Keratinocyte (primary cell): Measurements from ENCODE around the gene MIEF2. TPM values are rescaled to one million over a fixed set of nuclear protein-coding genes. Genes with fewer than 3 reads are reported as not detected.
A peak's percentile ranks its signal among the peaks of the same experiment; 100 is the strongest.

ENCODE experiments used
- DNase-seq: peaks from one replicate; pipeline ENCODE4 v3.0.0-alpha.2; 2011; ENCODE audit warnings: low read depth, missing footprints, low spot score
- FAIRE-seq: peaks from 2 replicates; lab custom pipeline; 2011; peaks lifted over from hg19 to GRCh38; lab: Jason Lieb, UNC
- H2AFZ ChIP-seq: 2 replicates; pipeline ENCODE4 v1.6.0; 2012; ENCODE audit warnings: low read length, control low read depth, inconsistent platforms; ENCODE audit not compliant: control insufficient read depth
- H3K27ac ChIP-seq: 2 replicates; pipeline ENCODE4 v1.5.1; 2011; ENCODE audit warnings: low read length; ENCODE audit not compliant: control insufficient read depth, insufficient read depth
- H3K27me3 ChIP-seq: 3 replicates; pipeline ENCODE4 v1.6.0; 2011; ENCODE audit warnings: low read length; ENCODE audit not compliant: control insufficient read depth, insufficient read depth; ENCODE audit errors: extremely low read depth
- H3K36me3 ChIP-seq, 2 experiments: 2 replicates in 1 of 2; 3 replicates in 1 of 2; pipeline ENCODE4 v1.5.1; 2011; ENCODE audit warnings: low read length in 2 of 2, mild to moderate bottlenecking in 1 of 2; ENCODE audit not compliant: control insufficient read depth in 2 of 2, insufficient read depth in 2 of 2; ENCODE audit errors: extremely low read depth in 1 of 2
- H3K4me1 ChIP-seq: 3 replicates; pipeline ENCODE4 v1.5.1; 2011; ENCODE audit warnings: low read length; ENCODE audit not compliant: control insufficient read depth, insufficient read depth; ENCODE audit errors: extremely low read depth
- H3K4me2 ChIP-seq: 3 replicates; pipeline ENCODE4 v1.6.0; 2011; ENCODE audit warnings: low read depth, low read length; ENCODE audit not compliant: control insufficient read depth, insufficient read depth; ENCODE audit errors: extremely low read depth
- H3K4me3 ChIP-seq, 3 experiments: fragments of 200-600 bp in 1 of 3; sonication (generic) in 1 of 3; 2 replicates in 2 of 3; 3 replicates in 1 of 3; pipeline ENCODE4 v1.5.1; 2011 to 2016; ENCODE audit warnings: low read length in 3 of 3, mild to moderate bottlenecking in 3 of 3, control low read depth in 2 of 3, inconsistent platforms in 1 of 3, low read depth in 1 of 3, mixed read lengths in 1 of 3, mixed run types in 1 of 3, moderate library complexity in 1 of 3; ENCODE audit not compliant: control insufficient read depth in 2 of 3, insufficient read depth in 2 of 3; ENCODE audit errors: extremely low read depth in 1 of 3
- H3K79me2 ChIP-seq: 2 replicates; pipeline ENCODE4 v1.6.0; 2012; ENCODE audit warnings: low read length; ENCODE audit not compliant: control insufficient read depth, insufficient read depth
- H3K9ac ChIP-seq: 3 replicates; pipeline ENCODE4 v1.6.0; 2011; ENCODE audit warnings: low read length; ENCODE audit not compliant: control insufficient read depth, insufficient read depth; ENCODE audit errors: extremely low read depth
- H3K9me1 ChIP-seq: 3 replicates; pipeline ENCODE4 v1.6.0; 2011; ENCODE audit warnings: low read length; ENCODE audit not compliant: control insufficient read depth, insufficient read depth; ENCODE audit errors: extremely low read depth
- H3K9me3 ChIP-seq: 2 replicates; pipeline ENCODE4 v1.5.1; 2012; ENCODE audit warnings: low read depth, low read length; ENCODE audit not compliant: control insufficient read depth
- H4K20me1 ChIP-seq: 3 replicates; pipeline ENCODE4 v1.6.0; 2011; ENCODE audit warnings: low read length; ENCODE audit not compliant: control insufficient read depth, insufficient read depth; ENCODE audit errors: extremely low read depth
- EZH2 ChIP-seq: IDR thresholded peaks from one replicate; pipeline ENCODE4 v1.6.1; 2012; ENCODE audit warnings: inconsistent platforms, mild to moderate bottlenecking, low read length, moderate library complexity
- dilution Hi-C: fragments of 300-500 bp; cut with MboI; formaldehyde crosslinking; loops from one replicate; pipeline ENCODE4 v1.7.0; 2020; ENCODE audit warnings: low sequenced_read_pairs; ENCODE audit not compliant: extremely low pct_ligation_motif_present
- polyA plus RNA-seq, 5 experiments: library from polyadenylated mRNA; depleted of rRNA in 3 of 5; stranded (reverse) in 3 of 5; stranded (forward) in 1 of 5; unstranded in 1 of 5; fragments of >200 nt; gene quantifications; 1 replicate in 1 of 5; 2 replicates in 3 of 5; 3 replicates in 1 of 5; pipeline versions ENCODE4 v1.2.1 to v1.2.3, GENCODE V29; 2011 to 2012; ENCODE audit warnings: missing spikeins in 2 of 5, low read depth in 1 of 5, low replicate concordance in 1 of 5
- TF ChIP-seq, protein P1 (sequence below), 3 experiments: IDR thresholded peaks in 1 of 3; conservative IDR thresholded peaks in 1 of 3; optimal IDR thresholded peaks in 1 of 3; 2 replicates in 2 of 3; 3 replicates in 1 of 3; pipeline versions ENCODE3 to v1.5.1; 2011; ENCODE audit warnings: low read length in 3 of 3, mild to moderate bottlenecking in 3 of 3, moderate library complexity in 2 of 3, control low read depth in 1 of 3, inconsistent platforms in 1 of 3; ENCODE audit not compliant: insufficient read depth in 2 of 3; ENCODE audit errors: extremely low read depth in 1 of 3

MIEF2 gene
- polyA plus RNA-seq, 1 donor (not counting 4 experiments of a cell fraction or from before 2014, with no cell fraction given): 7.9 TPM

DNA sequence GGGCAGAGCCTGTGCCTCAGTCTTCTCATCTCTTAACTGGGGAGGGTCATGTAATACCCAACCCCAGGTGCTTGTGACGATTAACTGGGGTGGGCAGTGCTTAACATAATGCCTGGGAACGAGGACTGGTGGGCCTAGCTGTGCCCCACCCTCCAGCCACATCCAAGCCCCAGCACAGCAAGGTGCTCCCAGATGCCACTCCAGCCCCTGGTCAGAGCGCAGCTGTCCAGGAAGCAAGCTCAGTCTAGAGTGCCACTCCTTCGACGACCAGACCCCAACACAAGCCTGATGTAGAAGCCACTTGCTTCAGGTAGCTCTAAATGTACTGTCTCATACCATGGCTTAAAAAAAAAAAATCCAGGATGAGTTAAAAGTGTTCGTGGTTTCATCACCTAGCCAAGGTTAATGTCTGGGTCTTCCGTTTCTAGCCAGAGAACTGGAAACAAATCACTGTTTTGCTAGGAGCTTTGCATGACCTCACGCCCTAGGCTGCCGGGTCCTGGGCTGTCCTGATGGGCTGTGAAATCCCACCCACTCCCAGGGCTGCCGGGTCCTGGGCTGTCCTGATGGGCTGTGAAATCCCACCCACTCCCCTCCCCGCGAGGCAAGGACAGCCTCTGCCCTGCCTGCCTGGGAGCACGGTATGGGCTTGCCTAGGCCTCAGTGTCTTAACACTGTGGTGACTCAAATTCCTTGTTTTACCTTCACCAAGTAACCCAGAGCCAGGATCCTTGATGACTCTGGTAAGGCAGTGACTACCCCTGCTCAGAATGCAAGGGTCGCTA, 7.7 kb downstream of the MIEF2 start:
- Histone ChIP-seq H3K36me3 (peaks cover 9 to 14% of the 10 kb centered on the region in 2 experiments), H2AFZ (no peak overlapping the region), H3K4me3 (no peak overlapping the region), H3K27me3 (no peaks in the 10 kb centered on the region), H4K20me1 (no peaks in the 10 kb centered on the region), H3K79me2 (no peaks in the 10 kb centered on the region), H3K9me1 (no peaks in the 10 kb centered on the region), H3K9me3 (no peaks in the 10 kb centered on the region), H3K27ac (no peak overlapping the region), H3K4me1 (peaks cover 11% of the 10 kb centered on the region), H3K9ac (no peak overlapping the region), H3K4me2 (no peak overlapping the region)
- DNase-seq (no peak), FAIRE-seq (peak; percentile 9)
- TF ChIP-seq EZH2: no peak
- TF ChIP-seq, protein P1, sequence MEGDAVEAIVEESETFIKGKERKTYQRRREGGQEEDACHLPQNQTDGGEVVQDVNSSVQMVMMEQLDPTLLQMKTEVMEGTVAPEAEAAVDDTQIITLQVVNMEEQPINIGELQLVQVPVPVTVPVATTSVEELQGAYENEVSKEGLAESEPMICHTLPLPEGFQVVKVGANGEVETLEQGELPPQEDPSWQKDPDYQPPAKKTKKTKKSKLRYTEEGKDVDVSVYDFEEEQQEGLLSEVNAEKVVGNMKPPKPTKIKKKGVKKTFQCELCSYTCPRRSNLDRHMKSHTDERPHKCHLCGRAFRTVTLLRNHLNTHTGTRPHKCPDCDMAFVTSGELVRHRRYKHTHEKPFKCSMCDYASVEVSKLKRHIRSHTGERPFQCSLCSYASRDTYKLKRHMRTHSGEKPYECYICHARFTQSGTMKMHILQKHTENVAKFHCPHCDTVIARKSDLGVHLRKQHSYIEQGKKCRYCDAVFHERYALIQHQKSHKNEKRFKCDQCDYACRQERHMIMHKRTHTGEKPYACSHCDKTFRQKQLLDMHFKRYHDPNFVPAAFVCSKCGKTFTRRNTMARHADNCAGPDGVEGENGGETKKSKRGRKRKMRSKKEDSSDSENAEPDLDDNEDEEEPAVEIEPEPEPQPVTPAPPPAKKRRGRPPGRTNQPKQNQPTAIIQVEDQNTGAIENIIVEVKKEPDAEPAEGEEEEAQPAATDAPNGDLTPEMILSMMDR (optimal IDR thresholded peaks at IDR 0.05 in 1 of 3, IDR thresholded peaks at IDR 0.05 in 1 of 3, conservative IDR thresholded peaks at IDR 0.05 in 1 of 3; ENCODE audit: extremely low read depth in 1 of 3, insufficient read depth in 2 of 3, low read length in 3 of 3): no peak
- dilution Hi-C loops: no loop called here

DNA sequence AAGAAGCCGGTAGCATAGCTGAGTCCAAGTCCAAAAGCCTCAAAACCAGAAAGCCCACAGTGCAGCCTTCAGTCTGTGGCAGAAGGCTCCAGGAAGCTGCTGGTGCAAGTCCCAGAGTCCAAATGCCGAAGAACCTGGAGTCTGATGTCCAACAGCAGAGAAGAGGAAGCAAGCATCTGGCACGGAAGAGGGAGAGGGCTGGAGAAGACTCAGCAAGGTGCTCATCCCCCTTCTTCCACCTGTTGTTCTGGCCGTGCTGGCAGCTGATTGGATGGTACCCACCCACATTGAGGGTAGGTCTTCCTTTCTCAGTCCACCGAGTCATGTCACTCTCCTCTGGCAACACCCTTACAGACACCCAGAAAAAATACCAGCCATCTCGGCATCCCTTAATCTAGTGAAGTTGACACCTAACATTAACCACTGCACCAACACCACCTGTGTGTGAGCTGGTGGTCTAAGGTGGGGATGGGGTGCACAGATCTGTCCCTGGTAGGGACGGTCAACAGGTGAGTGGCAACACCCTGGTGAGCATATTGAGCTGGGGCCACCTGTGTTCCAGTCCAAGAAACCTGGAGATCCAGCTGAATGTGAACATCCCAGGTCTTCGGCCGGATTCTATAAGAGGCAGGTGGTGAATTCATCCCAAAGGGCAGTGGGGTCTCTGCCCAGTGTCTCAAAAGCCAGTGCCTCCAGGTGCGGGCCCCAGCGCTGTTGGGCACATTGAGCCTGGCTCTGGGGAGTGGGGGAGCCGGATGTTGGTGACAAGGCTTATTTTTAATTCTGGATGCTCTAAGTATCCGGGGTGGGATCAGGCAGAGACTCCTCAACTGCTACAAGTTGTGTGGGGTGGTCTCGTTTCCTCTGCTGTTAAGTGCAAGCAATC, 9.8 kb downstream of the MIEF2 start:
- H3K4me3 ChIP-seq: no peak overlapping the region
- dilution Hi-C loops: no loop called here
- no peaks in the 10 kb centered on the region for H3K27me3 ChIP-seq
- no peaks in the 10 kb centered on the region for H3K9me1 ChIP-seq
- no peak overlapping the region for H2AFZ ChIP-seq
- no peak overlapping the region for H3K9ac ChIP-seq
- H4K20me1 ChIP-seq: no peaks in the 10 kb centered on the region
- DNase-seq (no peak), FAIRE-seq (no peak)
- H3K9me3 ChIP-seq: no peaks in the 10 kb centered on the region
- TF ChIP-seq EZH2: no peak
- TF ChIP-seq, protein P1 (optimal IDR thresholded peaks at IDR 0.05 in 1 of 3, IDR thresholded peaks at IDR 0.05 in 1 of 3, conservative IDR thresholded peaks at IDR 0.05 in 1 of 3; ENCODE audit: extremely low read depth in 1 of 3, insufficient read depth in 2 of 3, low read length in 3 of 3): no peak
- peaks cover 10% of the 10 kb centered on the region in 2 experiments for H3K36me3 ChIP-seq
- H3K4me2 ChIP-seq: no peak overlapping the region
- no peak overlapping the region for H3K27ac ChIP-seq
- no peaks in the 10 kb centered on the region for H3K79me2 ChIP-seq
- peaks cover 11% of the 10 kb centered on the region for H3K4me1 ChIP-seq
